Activated naive CD8-positive, alpha-beta T cell treated with anti-CD3 and anti-CD28 coated beads, Interleukin-2, amount 50 U/mL, for 24 hours (primary cell): ENCODE data around the gene AMELX.

Source experiments
- ATAC-seq: fragments of 150-1000 bp; cut with Tn5 transposase; one replicate; pipeline ENCODE4 v1.10.0; 2021
- DNase-seq: peaks from one replicate; pipeline ENCODE4 v3.0.0; 2021
- H3K27ac Mint-ChIP-seq: one replicate; pipeline ENCODE4 v1.8.0; 2021; ENCODE audit warnings: mild to moderate bottlenecking, mixed read lengths
- H3K27me3 Mint-ChIP-seq: one replicate; pipeline ENCODE4 v1.8.0; 2021; ENCODE audit warnings: mixed read lengths
- H3K36me3 Mint-ChIP-seq: one replicate; pipeline ENCODE4 v1.8.0; 2021; ENCODE audit warnings: low read depth, mixed read lengths
- H3K4me1 Mint-ChIP-seq: one replicate; pipeline ENCODE4 v1.8.0; 2021; ENCODE audit warnings: mixed read lengths
- H3K4me3 Mint-ChIP-seq: one replicate; pipeline ENCODE4 v1.8.0; 2021; ENCODE audit warnings: mild to moderate bottlenecking, moderate library complexity, mixed read lengths
- H3K9me3 Mint-ChIP-seq: one replicate; pipeline ENCODE4 v1.8.0; 2021; ENCODE audit warnings: mixed read lengths

AMELX gene

DNA sequence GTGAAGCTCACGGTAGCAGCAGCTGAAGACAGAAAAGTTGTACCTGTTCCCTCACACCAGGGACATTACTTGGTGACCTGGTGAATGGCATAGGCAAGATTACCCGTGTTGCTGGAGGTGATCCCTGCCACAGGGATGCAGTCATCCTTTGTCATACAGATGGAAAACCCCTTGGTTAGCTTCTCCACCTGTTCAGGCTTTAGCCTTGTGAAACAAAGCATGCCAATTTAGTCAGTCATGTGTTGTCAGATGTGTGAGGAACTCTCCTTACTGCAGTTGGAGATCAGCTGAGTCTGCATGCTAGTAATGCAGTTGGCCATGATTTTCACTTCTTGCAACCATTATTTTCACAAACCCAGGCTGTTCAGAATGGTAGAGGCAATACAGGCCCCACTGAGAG is 41.0 kb downstream of the AMELX start:
- Mint-ChIP-seq H3K4me3 (no peak overlapping the region), H3K36me3 (no peaks in the 10 kb centered on the region)

DNA sequence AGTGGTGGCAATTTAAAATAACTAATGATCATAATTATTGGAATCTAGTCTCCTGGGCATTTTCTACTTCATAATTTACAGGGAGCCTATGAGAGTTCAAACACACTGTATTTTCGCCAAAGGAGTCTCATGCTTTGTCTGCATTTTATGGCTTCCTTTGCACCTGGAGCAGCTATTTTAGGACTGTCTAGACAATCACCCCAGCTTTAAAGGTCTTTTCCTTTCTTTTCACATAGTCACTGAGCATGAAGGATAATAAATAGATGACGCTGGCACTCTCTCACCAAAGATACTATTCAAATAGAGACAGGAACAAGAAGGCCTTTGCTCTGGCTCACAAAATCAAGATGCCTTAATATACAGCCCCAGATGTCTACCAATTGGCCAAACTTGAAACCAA is 43.0 kb downstream of the AMELX start:
- DNase-seq (no peak), ATAC-seq (no peak)
- Mint-ChIP-seq H3K27me3 (no peaks in the 10 kb centered on the region), H3K4me1 (no peaks in the 10 kb centered on the region), H3K36me3 (no peaks in the 10 kb centered on the region), H3K27ac (no peak overlapping the region), H3K9me3 (no peaks in the 10 kb centered on the region), H3K4me3 (no peak overlapping the region)

More for the DNA sequence above, 41.0 kb downstream of the AMELX start:
- ATAC-seq, result no peak
- no peak overlapping the region for H3K27ac Mint-ChIP-seq
- no peaks in the 10 kb centered on the region for H3K27me3 Mint-ChIP-seq
- DNase-seq, result no peak
- H3K4me1 Mint-ChIP-seq, result no peaks in the 10 kb centered on the region
- no peaks in the 10 kb centered on the region for H3K9me3 Mint-ChIP-seq

DNA sequence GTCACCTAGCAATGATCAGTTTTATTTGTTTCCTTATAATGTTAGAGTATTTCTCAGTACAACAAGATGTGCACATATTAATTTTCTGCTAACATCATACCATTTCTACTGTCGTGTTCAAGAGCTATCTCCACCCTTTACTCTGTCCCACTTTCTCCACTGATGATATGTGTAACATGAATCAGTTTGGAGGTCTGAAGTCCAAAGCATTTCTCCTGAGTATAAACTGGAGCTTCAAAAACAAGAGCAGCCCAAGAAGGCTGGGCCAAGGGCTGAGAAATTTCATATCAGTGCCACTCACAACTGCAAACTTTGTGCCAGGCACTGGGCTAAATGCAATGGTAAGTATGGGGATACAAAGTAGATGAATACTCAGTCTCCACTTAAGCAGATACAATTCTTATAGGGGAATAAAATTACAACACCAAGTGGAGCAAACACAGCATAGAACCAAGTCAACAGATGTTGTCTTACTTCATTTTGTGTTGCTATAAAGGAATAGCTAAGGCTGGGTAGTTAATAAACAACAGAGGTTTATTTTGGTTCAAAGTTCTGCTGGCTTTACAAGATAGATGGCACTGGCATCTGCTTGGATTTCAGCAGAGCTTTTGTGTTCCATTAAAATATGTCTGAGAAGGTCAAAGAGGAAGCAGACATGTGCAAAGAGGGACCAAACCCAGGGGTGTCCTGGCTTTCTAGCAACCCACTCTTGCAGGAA is 44.2 kb downstream of the AMELX start:
- no peak overlapping the region for H3K4me3 Mint-ChIP-seq
- no peaks in the 10 kb centered on the region for H3K36me3 Mint-ChIP-seq
- H3K27ac Mint-ChIP-seq, result no peak overlapping the region
- no peaks in the 10 kb centered on the region for H3K9me3 Mint-ChIP-seq
- ATAC-seq, result no peak
- H3K4me1 Mint-ChIP-seq, result peaks cover 3% of the 10 kb centered on the region
- no peaks in the 10 kb centered on the region for H3K27me3 Mint-ChIP-seq
- DNase-seq, result no peak

DNA sequence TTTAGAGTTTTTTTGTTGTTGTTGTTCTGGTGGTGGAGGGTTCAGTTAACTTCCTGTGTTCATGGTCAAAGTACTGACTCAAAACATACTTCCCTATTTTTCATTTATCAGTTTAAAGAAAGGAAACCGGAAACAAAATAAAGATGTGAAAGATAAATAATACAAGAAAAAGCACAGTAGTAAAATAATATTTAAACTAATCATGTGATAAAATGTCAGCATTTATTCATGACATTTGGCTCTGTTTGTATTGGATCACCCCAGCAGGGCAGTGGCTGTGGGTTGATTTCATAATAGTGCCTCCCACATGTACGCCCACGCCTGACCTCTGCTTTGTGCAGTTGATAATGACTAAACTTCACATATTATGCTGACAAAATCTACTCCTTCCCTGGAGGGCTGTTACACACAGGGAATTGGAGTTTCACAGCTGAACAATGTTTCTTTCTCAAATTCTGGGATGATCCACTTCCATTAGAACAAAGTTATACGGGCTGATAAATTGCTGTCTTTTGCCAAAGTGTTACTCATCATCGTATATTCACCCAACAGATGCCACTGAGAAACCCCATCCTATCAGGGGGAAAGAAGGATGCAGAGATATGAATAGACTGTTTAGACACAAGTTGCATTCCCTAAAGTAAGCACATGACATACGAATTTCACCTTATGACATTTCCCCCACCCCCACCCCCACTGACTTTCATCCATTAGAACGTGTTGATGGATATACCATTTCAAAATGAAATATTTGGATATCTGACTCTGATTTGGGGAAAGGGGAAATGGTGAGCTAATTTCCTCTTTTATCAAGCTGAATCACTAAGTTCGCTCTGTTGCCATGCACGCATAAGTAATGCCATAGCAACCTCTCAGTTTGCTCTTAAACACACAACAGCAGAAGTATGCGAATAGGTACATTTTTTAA is 48.3 kb downstream of the AMELX start:
- H3K27me3 Mint-ChIP-seq, result no peaks in the 10 kb centered on the region
- DNase-seq, result no peak
- H3K27ac Mint-ChIP-seq, result no peak overlapping the region
- H3K4me1 Mint-ChIP-seq, result peaks cover 3% of the 10 kb centered on the region
- H3K36me3 Mint-ChIP-seq, result no peaks in the 10 kb centered on the region
- no peaks in the 10 kb centered on the region for H3K9me3 Mint-ChIP-seq
- H3K4me3 Mint-ChIP-seq, result no peak overlapping the region
- ATAC-seq, result no peak

DNA sequence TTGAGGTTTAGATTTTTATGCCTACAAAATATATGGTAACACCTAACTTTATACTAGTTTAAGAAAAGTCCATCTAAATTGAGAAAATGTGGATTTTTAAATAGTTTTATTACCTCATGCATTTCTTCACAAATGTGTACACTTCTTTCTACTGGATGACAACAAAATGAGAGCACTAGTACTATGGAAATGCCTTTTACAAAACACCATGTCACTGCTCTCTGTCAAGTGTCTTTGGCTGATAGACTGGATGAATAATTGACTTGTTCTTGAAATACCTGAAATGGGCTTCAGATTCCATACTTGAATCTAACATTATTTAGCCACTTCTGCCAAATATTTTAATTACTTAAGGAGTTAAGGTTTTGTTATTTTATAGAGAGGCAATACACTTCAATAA is 49.5 kb downstream of the AMELX start:
- Mint-ChIP-seq H3K4me1 (peaks cover 3% of the 10 kb centered on the region), H3K27me3 (no peaks in the 10 kb centered on the region), H3K9me3 (no peaks in the 10 kb centered on the region), H3K36me3 (no peaks in the 10 kb centered on the region), H3K27ac (no peak overlapping the region), H3K4me3 (no peak overlapping the region)
- no peak for DNase-seq
- no peak for ATAC-seq

DNA sequence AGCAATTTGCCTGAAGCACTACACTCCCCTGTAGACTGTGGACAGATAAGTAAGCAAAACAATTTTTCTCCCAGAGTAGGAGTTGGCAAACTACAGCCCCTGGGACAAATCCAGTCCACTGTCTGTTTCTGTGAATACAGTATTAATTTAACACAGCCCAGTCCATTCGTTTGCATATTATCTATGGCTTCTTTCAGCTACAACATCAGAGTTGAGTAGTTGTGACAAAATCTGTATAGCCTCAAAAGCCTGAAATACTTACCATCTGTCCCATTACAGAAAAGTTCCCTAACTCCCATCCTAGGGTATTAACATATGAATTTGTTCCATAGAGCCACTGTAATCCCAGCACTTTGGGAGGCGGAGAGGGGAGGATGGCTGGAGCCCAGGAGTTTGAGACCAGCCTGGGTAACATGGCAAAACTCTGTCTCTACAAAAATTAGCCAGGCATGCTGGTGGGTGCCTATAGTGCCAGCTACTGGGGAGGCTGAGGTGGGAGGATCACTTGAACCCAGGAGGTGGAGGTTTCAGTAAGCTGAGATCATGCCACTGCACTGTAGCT is 53.0 kb downstream of the AMELX start:
- Mint-ChIP-seq H3K27ac (no peak overlapping the region), H3K27me3 (no peaks in the 10 kb centered on the region), H3K4me3 (no peak overlapping the region), H3K36me3 (no peaks in the 10 kb centered on the region), H3K4me1 (peaks cover 7% of the 10 kb centered on the region), H3K9me3 (no peaks in the 10 kb centered on the region)
- DNase-seq, result no peak
- ATAC-seq, result no peak

DNA sequence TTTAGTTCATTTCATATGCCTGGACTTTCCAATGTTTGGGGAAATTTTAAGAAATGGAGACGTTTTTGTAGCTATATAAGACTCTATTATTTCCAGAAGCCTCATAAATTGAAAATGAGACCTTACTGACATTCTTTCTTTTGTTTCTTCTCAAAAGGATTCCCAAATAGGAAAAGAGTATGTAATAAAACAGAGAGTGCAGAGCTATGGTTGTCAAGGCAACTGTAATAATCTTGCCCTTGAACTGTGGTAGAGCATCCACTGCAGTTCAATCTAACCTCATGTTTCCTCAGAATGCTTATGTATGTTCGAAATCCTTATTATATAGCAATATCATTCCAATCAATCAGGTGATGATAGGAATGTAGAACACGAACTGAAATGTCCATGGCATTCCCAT is 54.1 kb downstream of the AMELX start:
- Mint-ChIP-seq H3K4me1 (peaks cover 4% of the 10 kb centered on the region), H3K9me3 (no peaks in the 10 kb centered on the region), H3K36me3 (no peaks in the 10 kb centered on the region), H3K27ac (no peak overlapping the region), H3K27me3 (no peaks in the 10 kb centered on the region), H3K4me3 (no peak overlapping the region)
- DNase-seq (no peak), ATAC-seq (no peak)

DNA sequence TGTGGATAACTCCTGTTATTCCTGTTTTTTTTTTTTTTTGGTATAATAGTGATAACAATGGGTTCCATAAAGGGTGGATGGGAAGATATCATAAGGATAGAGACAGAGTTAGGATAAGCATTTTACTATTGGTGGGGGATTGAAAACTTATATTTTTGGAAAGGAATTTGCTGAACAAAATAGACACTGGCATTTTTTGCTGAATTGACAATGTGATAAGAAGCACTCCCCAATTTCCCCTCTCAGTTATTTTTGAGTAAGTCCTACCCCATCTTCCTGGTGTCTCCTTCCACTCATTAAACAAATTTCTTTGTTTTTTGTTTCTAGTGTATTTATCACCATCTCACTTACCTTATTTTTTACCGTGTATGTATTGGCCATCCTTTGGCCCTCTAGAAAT is 55.8 kb downstream of the AMELX start:
- no peak overlapping the region for H3K27ac Mint-ChIP-seq
- H3K27me3 Mint-ChIP-seq, result no peaks in the 10 kb centered on the region

DNA sequence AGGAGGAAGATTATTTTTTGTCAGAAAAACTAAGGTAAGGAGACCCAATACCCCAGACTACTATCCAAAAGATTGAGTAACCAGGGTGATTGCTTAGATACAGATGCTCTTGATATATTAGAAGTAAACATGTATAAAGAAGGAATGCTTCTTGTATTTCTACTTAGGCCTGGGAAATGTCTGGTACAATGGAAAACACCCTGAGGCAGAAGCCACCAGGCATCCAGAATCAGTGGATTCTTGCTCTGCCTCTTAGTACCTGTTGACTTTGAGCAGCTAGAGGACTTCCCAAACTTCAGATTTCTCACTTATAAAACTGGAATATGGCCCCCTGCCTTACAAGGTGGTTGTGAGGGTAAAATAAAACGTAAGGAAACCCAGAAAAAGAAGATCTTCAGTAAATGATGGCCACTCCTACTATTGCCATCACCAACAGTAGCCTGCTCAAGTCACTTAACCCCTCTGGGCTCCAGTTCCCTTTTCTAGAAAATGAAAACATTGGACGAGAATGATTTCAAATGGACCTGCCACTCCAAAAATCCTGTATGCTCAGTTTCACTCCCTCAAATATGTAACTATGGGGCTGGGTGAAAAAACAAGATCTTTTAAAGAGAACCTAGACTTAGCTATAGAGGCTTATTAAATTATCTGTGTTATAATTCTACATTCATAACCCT is 56.6 kb downstream of the AMELX start:
- H3K27ac Mint-ChIP-seq, result no peak overlapping the region
- H3K27me3 Mint-ChIP-seq, result no peaks in the 10 kb centered on the region
- DNase-seq, result no peak
- no peaks in the 10 kb centered on the region for H3K9me3 Mint-ChIP-seq
- H3K4me1 Mint-ChIP-seq, result peaks cover 4% of the 10 kb centered on the region
- no peak overlapping the region for H3K4me3 Mint-ChIP-seq
- no peaks in the 10 kb centered on the region for H3K36me3 Mint-ChIP-seq
- ATAC-seq, result no peak

More for the DNA sequence above, 55.8 kb downstream of the AMELX start:
- no peak overlapping the region for H3K4me3 Mint-ChIP-seq
- DNase-seq (no peak), ATAC-seq (no peak)
- no peaks in the 10 kb centered on the region for H3K9me3 Mint-ChIP-seq
- no peaks in the 10 kb centered on the region for H3K36me3 Mint-ChIP-seq
- peaks cover 4% of the 10 kb centered on the region for H3K4me1 Mint-ChIP-seq
